ENCODE measurements around the gene SMIM10L2A.
"Not testable (repeated sequence)": the region's sequence is repeated elsewhere in the genome, so short reads cannot be mapped to it uniquely, and the experiment has no call there.

Gene SMIM10L2A

DNA sequence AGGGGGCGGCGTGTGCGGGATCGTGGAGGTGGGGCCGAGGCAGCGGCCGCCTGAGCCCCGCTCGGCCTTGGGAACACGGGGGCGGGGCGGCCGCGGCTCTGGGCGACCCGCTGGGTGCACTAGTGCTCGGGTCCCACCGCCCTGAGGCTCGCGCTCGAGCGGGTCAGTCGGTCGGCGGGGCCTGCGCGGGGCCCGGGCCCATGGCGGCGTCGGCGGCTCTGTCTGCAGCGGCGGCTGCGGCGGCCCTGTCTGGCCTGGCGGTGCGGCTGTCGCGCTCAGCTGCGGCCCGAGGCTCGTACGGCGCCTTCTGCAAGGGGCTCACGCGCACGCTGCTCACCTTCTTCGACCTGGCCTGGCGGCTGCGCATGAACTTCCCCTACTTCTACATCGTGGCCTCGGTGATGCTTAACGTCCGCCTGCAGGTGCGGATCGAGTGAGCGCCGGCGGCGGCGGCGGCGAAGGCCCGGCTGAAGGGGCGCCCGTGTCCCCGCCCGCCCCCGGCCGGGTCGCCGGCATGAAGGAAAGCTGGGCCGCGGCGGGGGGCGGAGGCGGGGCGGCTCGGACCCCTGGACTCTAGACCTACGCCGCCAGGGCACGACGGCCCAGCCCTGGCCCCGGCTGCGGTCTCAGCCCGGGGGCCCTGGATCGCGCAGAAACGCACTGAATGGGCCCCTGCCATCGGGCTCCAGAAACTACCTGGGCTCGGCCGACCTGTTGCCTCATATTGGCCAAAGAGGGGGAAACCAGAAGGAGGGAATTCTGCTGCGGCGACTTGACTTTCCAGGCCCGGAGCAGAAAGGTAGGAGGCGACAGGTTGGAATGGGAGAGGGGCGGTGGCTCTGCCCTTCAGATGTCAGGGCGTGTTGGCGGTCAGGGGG, at the start of gene SMIM10L2A:
TSS of gene SMIM10L2A (plus strand) at position 13 of the 878 bp plus-strand sequence. CDS start at position 201, 188 bp downstream.
- no peak for DNase-seq

DNA sequence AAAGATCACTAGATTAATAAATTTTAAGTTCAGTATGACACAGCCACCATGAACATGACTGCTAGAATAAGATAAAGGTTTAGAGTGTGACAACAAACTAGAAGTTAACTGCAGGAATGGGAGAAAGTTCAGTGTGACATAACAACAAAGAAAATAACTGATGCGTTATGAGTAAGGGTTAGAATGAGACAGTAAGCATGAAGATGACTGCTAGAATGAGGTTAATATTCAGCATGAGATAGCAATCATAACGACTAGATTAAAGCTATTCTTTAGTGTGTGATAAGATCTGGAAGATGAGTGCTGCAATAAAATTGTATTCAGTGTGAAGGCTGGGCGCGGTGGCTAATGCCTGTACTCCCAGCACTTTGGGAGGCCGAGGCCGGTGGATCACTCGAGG, 48.4 kb upstream of the SMIM10L2A start:
- no peak for DNase-seq

DNA sequence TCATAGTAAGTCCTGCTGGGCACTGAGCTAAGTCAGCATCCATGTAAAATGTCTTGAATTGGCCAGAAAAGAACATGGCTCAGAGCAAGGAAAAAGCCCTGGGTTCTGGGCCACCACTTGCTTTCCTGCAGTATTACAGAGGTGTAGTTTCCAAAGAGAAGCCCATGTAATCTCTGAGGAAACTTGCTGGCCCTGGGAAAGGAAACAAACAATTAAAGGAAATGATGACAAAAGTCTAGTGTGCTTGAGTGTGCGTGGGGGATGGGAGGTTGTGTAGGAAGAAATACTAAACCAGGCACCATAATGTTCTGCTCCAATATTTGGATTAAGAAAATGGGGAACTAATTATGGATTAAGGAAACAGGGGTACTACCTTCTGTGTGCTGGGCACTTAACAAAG, 39.5 kb upstream of the SMIM10L2A start:
- DNase-seq = no peak

DNA sequence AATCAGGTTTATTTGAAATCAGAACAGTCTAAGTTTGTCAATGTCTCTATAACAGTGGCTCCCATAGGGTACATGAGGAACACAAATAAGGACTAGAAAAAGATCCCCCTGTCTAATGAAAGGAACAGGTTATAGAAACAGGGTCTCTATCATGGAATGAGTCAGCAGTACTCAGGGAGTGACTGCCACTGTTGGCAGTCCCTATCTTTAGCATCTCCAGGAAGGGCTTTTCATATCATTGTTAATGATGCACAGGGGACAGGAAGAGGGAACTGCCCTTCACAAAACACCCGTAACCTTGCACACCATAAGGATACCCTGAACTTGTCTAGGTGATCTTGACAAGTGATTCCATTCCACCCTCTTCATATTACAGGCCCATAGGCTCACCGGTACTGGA, 38.5 kb upstream of the SMIM10L2A start:
- DNase-seq = no peak

DNA sequence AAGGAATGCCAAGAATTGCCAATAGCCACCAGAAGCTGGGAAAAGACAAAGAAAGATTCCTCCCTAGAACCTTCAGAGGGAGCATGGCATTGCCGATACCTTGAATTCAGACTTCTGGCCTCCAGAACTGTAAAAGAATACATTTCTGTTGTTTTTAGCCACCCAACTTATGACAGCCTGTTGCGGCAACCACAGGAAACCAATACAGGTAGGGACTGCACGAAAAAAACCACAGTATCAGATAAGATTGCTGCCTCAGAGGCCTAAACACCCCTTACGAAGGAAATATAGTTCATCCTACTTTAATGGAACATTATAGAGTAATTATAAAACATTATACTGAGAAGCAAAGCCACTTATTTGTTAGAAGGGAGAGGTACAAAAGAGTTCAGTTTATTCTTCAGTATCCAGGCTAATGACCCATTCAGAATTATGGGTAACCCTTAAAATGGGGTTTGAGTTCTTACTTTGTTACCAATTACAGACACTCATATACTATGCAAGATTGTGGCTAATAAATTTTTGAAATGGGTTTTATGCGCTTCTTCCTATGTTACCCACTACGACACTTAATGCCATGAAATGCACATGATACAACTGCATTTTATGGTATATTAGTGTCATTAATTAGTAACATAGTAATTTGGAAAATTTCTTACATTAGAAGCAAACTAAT, 37.4 kb upstream of the SMIM10L2A start:
- no peak for DNase-seq

DNA sequence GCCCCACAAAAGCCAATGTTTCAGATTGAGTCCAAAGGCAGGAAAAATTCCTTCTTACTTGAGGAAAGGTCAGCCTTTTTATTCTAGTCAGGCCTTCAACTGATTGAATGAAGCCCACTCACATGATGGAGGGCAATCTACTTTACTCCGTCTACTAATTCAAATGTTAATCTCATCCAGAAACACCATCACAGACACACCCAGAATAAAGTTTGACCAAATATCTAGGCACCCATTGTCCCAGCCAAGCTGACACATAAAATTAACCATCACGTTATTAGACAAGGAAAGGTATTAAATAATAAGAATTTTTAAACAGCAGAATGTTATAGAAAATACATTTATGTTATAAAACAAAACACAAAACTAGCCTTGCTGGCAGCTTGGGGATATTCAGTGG, 32.9 kb upstream of the SMIM10L2A start:
- DNase-seq = no peak

DNA sequence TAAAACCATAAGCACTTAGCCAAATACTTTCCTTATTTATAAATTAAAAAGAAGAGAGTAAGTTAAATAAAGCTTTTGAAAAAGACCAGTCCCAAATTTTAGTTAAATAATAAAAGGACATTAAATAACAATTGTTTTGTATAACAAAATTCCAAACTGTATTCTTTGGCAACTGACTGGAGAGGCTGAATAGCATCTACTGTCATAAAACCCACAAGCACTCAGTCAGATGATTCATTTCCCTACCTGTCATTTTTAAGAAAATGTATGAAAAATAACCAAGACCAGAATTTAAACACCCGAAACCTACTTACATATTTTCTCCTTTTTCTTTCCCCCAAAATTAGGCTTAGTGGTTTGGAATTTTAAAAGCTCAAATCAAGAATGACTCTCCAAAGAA, 32.5 kb upstream of the SMIM10L2A start:
- DNase-seq = no peak

DNA sequence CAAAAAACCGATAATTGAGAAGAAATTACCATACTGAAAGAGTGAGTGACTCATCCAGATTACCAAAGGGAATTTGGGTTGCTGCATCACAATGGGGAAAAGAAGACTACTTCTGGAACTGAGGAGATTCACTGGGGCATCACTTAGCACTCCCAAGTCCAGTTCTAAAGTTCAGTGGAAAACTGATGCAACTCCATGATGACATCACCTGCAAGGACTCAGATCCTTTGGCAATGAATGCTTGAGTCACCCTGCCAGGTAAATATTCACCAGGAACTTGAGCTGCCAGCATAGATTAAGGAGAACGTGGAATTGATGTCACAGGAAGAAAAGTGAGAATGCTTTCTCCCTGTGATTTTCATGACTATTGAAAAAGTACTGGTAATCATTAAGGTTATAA, 32.0 kb upstream of the SMIM10L2A start:
- DNase-seq = no peak

DNA sequence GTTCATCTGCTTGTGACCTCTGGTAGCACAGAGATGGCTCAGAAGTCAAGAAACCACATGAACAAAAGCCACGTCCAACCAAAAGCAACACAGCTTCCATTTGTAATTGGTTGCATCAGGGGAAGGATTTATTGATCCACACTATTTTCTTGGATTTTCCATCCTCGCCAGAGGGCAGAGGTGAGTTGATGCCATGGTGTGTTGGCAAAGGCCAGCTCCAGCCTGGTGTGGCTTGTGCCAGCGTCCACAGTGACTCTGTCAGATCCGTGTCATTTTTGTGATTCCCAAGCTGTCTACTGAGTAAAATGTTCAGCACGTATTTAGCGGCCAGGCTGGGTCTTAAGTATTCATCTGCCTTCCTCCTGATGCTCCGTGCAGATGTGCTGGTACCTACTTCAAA, 30.0 kb upstream of the SMIM10L2A start:
- no peak for DNase-seq

DNA sequence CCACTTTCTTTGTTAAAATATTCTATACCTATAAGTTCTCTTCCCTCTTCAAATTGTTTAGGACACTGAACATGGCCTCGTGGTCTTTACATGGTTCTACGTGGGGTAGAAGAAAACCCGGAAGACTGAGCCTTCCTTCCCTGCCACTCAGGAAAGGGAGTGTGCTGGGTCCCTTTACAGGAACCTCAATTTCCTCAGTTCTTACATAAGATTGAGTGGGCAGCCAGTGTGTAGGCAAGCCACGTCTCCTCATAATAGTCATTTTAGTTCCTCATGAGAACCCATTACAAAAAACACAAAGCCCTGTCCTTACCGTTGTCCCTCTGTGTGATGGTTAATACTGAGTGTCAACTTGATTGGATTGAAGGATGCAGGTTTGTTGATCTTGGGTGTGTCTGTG, 28.7 kb upstream of the SMIM10L2A start:
- no peak for DNase-seq

DNA sequence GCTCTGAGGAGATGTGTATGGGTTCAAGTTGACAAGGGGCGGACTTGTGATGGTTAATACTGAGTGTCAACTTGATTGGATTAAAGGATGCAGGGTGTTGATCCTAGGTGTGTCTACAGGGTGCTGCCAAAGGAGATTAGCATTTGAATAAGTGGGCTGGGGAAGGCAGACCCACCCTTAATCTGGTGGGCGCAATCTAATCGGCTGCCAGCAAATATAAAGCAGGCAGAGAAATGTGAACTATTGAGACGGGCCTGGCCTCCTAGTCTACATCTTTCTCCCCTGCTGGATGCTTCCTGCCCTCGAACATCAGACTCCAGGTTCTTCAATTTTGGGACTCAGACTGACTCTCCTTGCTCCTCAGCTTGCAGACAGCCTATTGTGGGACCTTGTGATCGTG, 26.7 kb upstream of the SMIM10L2A start:
- DNase-seq = no peak

DNA sequence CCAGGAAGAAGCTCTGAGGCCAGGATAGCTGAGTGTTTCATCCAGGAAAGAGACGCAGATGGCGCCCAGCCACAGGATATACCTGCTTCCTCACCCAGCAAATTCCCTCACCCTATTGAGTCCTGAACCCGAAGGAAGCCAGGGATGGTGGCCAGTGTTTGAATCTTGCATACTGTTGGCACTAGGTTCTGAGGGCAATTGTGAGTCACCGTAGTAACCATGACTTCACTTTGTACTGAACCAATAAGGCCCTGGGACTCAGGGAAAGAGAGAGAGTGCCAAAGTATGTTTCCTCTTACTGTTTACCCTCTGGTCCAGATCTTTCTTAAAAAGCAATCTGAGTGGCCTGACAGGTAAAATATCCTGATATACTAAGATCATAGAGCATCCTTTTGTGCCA, 25.6 kb upstream of the SMIM10L2A start:
- DNase-seq = no peak

DNA sequence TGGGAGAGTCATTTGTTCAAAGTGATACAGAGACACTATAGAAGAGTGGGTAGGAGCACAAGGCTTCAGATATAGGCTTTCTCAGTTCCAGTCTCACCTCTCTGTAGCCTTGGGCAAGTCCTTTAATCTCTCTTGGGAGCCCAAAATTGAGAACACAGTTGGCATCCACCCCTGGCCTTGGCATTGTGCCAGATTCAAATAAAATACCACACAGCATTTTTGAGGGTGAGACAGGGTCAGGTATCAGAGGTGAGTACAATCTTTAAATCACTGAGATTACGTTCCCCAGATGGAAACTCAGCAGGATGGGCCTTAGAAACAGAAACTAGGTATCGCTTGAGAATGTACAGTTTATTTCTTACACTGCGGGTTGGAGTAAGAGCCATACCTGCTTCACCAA, 25.2 kb upstream of the SMIM10L2A start:
- DNase-seq = peak; percentile 10

DNA sequence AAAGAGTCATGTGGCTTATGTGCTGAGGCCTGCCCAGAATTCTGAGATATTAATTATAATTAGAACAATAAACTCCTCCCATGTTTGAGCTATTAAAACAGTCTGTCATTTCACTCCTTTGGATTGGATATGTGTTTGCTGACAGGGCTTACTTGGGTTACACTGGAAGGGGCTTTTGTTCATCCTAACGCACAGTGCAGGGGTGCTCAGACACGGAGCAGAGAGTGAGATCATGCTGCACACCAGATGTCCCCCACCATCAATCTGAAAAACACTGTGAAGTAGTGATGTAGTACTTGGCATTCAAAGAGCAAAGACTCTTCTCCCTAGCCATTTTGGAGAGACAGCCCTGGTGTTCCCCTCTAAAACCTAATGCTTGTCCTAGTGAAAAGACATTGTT, 24.1 kb upstream of the SMIM10L2A start:
- no peak for DNase-seq

DNA sequence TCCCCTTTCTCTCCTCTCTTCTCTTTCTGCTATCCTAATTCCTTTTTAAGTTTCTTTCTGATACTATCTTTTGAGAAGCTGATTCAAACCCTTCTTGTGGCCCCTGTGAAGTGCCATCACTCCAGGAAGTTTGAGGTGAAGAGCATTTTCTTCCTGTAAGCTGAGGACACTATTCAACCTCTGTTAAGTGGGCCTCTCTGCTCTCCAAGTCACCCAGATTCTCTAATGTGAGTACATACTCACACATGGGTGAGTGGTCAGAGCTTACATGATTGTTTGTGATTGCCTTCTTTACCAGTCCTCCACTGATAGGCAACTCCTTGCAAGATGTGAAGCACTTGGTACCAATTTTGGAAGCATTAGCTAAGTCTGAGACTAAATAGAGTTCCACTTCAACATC, 18.4 kb upstream of the SMIM10L2A start:
- no peak for DNase-seq

DNA sequence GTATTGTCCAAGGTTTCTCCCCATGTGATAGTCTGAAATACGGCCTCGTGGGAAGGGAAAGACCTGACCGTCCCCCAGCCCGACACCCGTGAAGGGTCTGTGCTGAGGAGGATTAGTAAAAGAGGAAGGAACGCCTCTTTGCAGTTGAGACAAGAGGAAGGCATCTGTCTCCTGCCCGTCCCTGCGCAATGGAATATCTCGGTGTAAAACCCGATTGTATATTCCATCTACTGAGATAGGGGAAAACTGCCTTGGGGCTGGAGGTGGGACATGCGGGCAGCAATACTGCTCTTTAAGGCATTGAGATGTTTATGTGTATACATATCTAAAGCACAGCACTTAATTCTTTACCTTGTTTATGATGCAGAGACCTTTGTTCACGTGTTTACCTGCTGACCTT, 15.3 kb upstream of the SMIM10L2A start:
- DNase-seq = not testable (repeated sequence)

DNA sequence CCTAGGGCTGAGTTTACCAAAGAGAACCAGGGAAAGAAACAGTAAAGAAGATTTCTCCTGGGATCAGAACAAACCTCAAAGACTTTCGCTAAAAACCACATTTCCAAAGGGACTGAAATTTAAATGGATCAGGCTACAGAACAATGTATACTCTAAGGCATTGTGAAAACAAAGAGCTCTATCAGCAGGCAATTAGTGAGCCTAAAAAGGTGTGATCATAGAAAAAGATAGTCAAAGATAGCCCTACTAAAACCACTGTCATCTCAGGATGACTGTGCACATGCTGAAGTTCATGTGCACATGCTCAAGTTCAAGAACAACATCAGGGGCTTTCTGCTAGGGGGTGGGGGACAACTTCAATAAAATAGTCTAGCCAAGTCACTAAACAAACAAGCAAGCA, 12.9 kb upstream of the SMIM10L2A start:
- DNase-seq = no peak

DNA sequence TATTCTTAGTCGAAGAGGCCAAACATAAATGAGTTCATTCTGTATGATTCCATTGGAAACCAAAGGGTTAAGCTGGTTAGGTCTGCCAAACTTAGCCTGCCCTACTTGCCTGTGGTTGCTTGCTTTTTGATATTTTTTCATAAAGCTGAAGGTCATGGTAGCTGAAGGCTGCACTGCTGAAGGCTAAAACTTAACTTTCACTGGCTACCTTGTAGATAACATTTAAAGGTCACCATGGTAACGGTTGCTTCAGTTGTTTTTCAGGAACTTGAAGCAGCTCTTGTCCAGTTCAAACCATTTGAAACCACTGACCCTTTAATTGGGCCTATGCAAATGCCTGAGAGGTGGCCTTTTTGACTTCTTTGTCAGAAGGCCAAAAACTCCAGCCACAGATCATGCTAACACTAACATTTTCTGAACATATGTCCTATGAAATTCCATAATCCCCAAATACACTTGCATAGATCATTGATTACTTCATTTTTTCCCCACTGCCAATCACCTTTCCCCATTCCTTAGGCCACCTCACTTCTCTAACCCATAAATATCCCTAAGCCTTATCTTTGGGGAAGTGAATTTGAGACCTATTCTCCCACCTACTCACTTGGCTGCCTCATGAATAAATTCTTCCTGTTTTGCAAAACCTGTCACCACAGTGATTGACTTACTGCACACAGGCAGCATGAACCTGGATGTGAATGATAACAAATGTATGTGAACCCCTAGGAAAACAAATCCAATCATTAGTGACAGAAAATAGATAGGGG, 10.7 kb upstream of the SMIM10L2A start:
- DNase-seq = no peak

DNA sequence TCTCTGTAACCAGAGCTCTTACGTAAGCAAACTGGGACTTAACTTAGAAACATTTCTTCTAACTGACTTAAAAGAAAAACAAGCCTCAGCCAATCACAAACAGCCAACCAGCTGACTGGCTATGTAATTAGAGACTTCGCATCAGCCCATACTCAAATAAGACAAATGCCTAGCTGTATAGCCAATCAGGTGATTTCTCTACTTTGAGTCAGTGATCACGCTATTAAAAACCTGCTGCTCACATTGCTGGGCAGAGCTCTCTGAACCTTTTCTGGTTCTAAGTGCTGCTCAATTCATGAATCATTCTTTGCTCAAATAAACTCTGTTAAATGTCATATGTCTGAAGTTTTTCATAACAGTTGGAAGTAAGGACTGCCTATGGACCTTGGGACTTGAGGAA, 9.9 kb upstream of the SMIM10L2A start:
- no peak for DNase-seq

DNA sequence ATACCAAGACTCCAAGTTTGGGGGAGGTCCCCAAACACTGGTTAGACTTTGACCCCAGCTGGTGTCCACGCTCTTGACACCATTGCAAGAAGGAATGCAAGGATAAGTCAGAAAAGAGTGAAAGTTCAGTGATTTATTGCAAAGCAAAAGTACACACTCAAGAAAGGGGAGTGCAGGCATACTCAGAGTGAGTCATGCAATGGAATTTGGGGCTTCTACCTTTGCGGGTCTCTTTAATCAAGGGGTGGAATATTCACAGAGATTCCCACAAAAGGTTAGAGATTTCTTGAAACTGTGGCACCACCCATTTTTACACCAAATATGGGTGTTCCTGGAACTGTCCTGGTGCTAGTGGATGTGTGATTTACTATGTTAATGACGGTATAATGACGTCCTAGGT, 5.2 kb upstream of the SMIM10L2A start:
- no peak for DNase-seq

DNA sequence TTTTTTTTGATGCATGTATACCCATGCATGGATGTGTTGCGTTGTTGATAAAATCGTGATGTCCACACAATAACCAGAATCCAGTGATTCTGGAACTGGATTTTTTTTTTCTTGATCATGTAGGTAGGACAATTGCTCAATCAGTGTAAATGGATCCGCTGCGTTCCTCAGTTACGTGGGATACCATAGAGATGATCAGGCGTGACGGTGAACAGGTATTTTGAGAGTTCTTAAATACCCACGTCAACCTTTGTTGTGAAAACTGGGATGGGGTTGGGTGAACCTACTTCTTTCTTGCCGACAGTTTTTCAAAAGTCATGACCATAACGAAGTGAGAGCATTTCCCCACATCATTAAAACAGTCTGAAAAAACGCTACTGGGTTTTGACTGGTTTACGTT, 913 bp upstream of the SMIM10L2A start:
- no peak for DNase-seq

DNA sequence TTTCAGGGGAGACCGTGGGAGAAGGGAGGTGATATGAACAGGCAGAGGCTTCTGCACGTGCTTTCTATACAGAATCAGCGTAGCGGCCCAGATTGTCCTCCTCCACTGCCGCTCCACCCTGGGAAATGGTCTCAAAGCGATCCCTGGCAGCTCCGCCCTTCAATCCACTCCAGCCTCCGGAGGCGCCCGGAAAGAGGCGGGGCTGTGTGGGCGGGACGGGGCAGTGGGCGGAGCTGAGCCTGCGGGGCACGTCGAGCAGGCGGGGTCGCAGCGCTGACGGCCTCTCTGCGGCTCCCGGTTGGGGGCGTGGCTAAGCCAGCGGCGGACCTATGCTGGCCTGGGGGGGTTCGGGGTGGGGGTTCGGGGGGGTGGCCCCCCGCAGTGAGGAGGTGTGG, 210 bp upstream of the SMIM10L2A start:
- peak; percentile 61 for DNase-seq

DNA sequence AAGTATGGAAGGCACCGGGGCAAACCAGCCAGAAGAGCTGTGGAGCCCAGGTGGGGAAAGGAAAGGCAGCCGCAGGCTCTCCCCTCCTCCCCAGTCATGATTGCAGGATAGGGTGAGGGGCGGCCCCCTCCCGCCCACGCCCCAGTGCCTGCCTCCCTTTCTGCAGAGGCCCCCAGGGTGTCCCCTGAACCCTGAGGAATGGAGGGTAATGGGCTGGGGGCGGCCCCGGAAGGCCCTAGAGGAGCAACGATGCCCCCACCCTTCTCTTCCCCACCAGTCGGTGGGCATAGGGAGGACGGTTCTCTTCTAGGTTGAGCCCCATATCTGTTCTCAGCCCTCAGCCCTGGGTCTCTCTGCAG, 1.0 kb downstream of the SMIM10L2A start:
- DNase-seq = not testable (repeated sequence)

All from DMS79 treated with DMSO at 0.1 percent for 48 hours (cell line).